Measurements from ENCODE around the gene BICC1.

DNA sequence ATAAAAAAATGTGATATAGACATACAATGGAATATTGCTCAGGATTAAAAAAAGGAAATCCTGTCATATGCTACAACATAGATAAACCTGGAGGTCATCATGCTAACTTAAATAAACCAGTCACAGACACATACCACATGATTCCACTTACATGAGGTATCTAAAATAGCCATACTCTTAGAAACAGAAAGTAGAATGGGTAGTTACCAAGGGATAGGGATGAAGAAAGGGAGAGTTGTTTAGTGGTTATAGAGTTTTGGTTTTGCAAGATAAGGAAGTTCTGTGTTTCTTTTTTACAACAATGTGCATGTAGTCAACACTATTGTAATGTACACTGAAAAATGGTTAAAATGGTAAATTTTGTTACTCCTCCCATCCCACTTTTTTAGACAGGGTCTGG, 30.5 kb downstream of the BICC1 start:
- TF ChIP-seq CTCF (conservative IDR thresholded peaks at IDR 0.05 in 1 of 2, IDR thresholded peaks at IDR 0.05 in 1 of 2; ENCODE audit: extremely low read depth in 1 of 2, insufficient read depth in 1 of 2, low read depth in 1 of 2, low read length in 2 of 2) (no peak), EZH2 (IDR thresholded peaks at IDR 0.05; ENCODE audit: borderline replicate concordance, low read length) (no peak)
